HG03039 (cell line): ENCODE results near the gene SND1.
A peak's percentile ranks its signal among the peaks of the same experiment; 100 is the strongest.
"Not testable (repeated sequence)": the region's sequence is repeated elsewhere in the genome, so short reads cannot be mapped to it uniquely, and the experiment has no call there.

Experiments
- ATAC-seq: cut with Tn5 transposase; IDR thresholded peaks from one replicate; pipeline ENCODE4 v1.9.1; 2021; ENCODE audit warnings: mild to moderate bottlenecking, moderate library complexity; ENCODE audit not compliant: unreplicated experiment

SND1 gene

GRCh38 chr7:127900732-127901685, 249.0 kb downstream of the SND1 start:
- no peak for ATAC-seq

- ATAC-seq = no peak
Observed at GRCh38 chr7:127901895-127902703, 250.1 kb downstream of the SND1 start.

- not testable (repeated sequence) for ATAC-seq
Observed at GRCh38 chr7:127902753-127903152, 250.8 kb downstream of the SND1 start.

GRCh38 chr7:127903892-127904669, 252.1 kb downstream of the SND1 start:
- ATAC-seq = no peak

GRCh38 chr7:127904670-127904985, 252.6 kb downstream of the SND1 start:
- no peak for ATAC-seq

- ATAC-seq = no peak
Observed at GRCh38 chr7:127905021-127905420, 253.0 kb downstream of the SND1 start.

GRCh38 chr7:127905491-127906330, 253.7 kb downstream of the SND1 start:
- ATAC-seq = no peak

GRCh38 chr7:127907110-127908040, 255.4 kb downstream of the SND1 start:
- ATAC-seq = no peak

- no peak for ATAC-seq
Observed at GRCh38 chr7:127908430-127909258, 256.6 kb downstream of the SND1 start.

- no peak for ATAC-seq
Observed at GRCh38 chr7:127909424-127910152, 257.6 kb downstream of the SND1 start.

GRCh38 chr7:127910670-127911069, 258.7 kb downstream of the SND1 start:
- no peak for ATAC-seq

GRCh38 chr7:127911968-127912511, 260.0 kb downstream of the SND1 start:
- peak; percentile 68 for ATAC-seq

GRCh38 chr7:127912901-127913300, 260.9 kb downstream of the SND1 start:
- ATAC-seq = no peak

GRCh38 chr7:127913686-127914085, 261.7 kb downstream of the SND1 start:
- no peak for ATAC-seq

- ATAC-seq = no peak
Observed at GRCh38 chr7:127914693-127915092, 262.7 kb downstream of the SND1 start.

GRCh38 chr7:127916735-127917134, 264.7 kb downstream of the SND1 start:
- ATAC-seq = no peak

- ATAC-seq = no peak
Observed at GRCh38 chr7:127918130-127918529, 266.1 kb downstream of the SND1 start.
